ENCODE results near the gene NT5C3A.
"Not testable (repeated sequence)": the region's sequence is repeated elsewhere in the genome, so short reads cannot be mapped to it uniquely, and the experiment has no call there.

- not testable (repeated sequence) for TF ChIP-seq CTCF (conservative IDR thresholded peaks at IDR 0.05; ENCODE audit: low read depth, low read length); EZH2 (IDR thresholded peaks at IDR 0.05; ENCODE audit: borderline replicate concordance, low read depth, low read length, poor library complexity, severe bottlenecking)
Observed at GRCh38 chr7:32997956-32998355, 64.6 kb downstream of the NT5C3A start.

All from A673 (cell line).